Thymus (tissue), 11 donors: ENCODE results near the gene CLDN16. TPM values are rescaled to one million over a fixed set of nuclear protein-coding genes. Genes with fewer than 3 reads are reported as not detected.

ENCODE experiments used
- DNase-seq, 9 donors: peaks; one replicate each; pipeline ENCODE4 v3.0.0-alpha.2; 2013; ENCODE audit warnings: low spot score in 9 of 9, low read depth in 6 of 9, missing footprints in 1 of 9
- H3K27ac ChIP-seq, 2 donors: one replicate each; pipeline ENCODE4 v1.5.1; 2013; ENCODE audit warnings: control low read depth in 1 of 2, low read depth in 1 of 2, low read length in 1 of 2, mild to moderate bottlenecking in 1 of 2, moderate library complexity in 1 of 2
- H3K27me3 ChIP-seq, 2 donors: one replicate each; pipeline ENCODE4 v1.5.1; 2013; ENCODE audit warnings: low read length in 1 of 2; ENCODE audit not compliant: control insufficient read depth in 2 of 2, insufficient read depth in 1 of 2
- H3K36me3 ChIP-seq, 2 donors: one replicate each; pipeline ENCODE4 v1.5.1; 2013; ENCODE audit warnings: low read length in 1 of 2, mild to moderate bottlenecking in 1 of 2, moderate library complexity in 1 of 2; ENCODE audit not compliant: control insufficient read depth in 2 of 2, insufficient read depth in 2 of 2
- H3K4me1 ChIP-seq, 2 donors: one replicate each; pipeline ENCODE4 v1.5.1; 2013; ENCODE audit warnings: low read length in 2 of 2; ENCODE audit not compliant: control insufficient read depth in 2 of 2, insufficient read depth in 2 of 2
- H3K4me3 ChIP-seq, 2 donors: one replicate each; pipeline ENCODE4 v1.5.1; 2013; ENCODE audit warnings: low read length in 2 of 2, control low read depth in 1 of 2, mild to moderate bottlenecking in 1 of 2
- H3K9me3 ChIP-seq, 2 donors: one replicate each; pipeline ENCODE4 v1.5.1; 2013; ENCODE audit warnings: low read length in 1 of 2, mild to moderate bottlenecking in 1 of 2; ENCODE audit not compliant: control insufficient read depth in 2 of 2, insufficient read depth in 1 of 2
- WGBS: extraction: QIAGEN DNeasy Blood & Tissue Kit; methylation state at CpG from one replicate; pipeline ENCODE4 v1.1.7; 2013; 5-methylcytosine and 5-hydroxymethylcytosine counted together
- polyA plus RNA-seq: library from polyadenylated mRNA; stranded (reverse); fragments of 200-250 nt; gene quantifications from one replicate; pipeline ENCODE4 v1.2.3, GENCODE V29; 2013
- total RNA-seq: library from RNA; stranded (reverse); fragments of 120-200 nt; gene quantifications from one replicate; pipeline ENCODE4 v1.2.4, GENCODE V29; 2013
- donor health status: healthy.

CLDN16 gene
- total and polyA plus RNA-seq, 2 donors: 0.52 to 1.3 TPM

DNA sequence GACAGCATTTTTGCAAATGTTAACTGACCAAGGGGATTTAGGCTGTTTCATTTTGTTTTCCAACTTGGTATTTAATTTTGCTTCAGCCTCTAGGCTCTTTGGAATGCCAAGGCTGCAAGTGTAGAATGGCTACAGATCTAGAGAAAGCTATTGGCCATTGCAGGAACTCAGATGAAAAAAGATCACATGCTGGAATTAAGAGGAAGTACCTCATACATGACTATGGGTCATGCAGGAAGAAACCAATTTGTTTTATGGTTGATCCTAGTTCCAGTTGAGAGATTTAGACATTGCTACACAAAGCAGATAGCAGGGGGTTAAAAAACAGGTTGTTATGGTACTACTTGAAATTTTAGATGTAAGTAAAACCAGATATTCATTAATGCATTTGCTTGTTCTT, 12.7 kb upstream of the CLDN16 start:
- H3K27ac ChIP-seq: no peak overlapping the region
- no peaks in the 10 kb centered on the region for H3K36me3 ChIP-seq
- no peaks in the 10 kb centered on the region for H3K9me3 ChIP-seq
- DNase-seq: no peak
- no peaks in the 10 kb centered on the region for H3K4me1 ChIP-seq
- H3K4me3 ChIP-seq: no peak overlapping the region
- H3K27me3 ChIP-seq: no peaks in the 10 kb centered on the region

DNA sequence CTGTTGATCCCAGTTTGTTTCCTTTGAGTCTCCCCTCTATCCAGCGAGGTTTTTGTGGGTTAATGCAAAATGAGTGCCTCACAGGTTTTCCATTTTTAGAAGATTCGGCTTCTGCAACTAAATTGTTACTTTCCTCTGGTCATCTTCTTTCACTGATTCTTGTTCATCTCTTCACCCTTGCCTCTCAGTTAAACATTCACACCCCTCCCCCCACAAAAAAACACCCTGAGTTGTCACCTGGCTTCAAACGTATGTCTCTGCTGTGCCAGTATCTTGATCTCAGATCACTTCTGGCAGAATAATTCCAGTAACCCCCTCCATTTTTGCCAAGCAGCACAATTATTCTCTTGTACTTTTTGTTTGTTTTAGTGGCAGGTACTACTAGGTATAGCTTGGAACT, 12.3 kb upstream of the CLDN16 start:
- H3K9me3 ChIP-seq: no peaks in the 10 kb centered on the region
- no peak overlapping the region for H3K27ac ChIP-seq
- no peaks in the 10 kb centered on the region for H3K4me1 ChIP-seq
- peak in 1 of 9 donors; percentile 1 for DNase-seq
- no peaks in the 10 kb centered on the region for H3K36me3 ChIP-seq
- no peak overlapping the region for H3K4me3 ChIP-seq
- whole genome bisulfite sequencing: 83% methylated on average over 3 of the region's 3 CpGs
- no peaks in the 10 kb centered on the region for H3K27me3 ChIP-seq

DNA sequence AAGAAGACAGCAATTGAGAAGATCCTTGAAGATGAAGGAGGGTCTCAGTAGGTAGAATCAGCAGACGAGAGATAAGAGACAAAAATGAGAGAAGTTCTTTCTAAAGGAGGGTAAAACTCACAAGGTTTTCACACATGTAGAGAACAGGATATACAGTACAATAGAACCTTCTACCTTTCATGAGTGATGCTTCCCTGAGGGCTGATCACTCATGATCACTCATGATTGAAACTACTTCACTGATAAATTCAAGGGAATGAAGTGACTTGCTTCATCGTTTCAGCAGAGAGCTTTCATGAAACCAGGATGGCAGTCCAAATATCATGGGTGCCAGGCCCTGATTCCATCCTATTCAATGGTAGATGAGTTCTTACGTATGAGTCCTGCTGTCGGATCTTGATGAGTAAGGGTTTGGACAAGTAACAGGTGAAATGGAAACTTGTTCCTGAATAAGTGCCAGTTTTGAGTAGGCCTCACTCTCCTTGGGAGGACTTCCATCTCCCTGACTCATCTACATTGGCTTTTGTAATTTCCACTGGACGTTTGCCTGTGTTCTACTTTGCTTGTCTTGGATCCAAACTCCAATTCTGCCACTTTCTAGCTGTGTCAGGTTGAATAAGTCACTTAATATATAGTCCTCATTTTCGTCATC, 9.6 kb upstream of the CLDN16 start:
- H3K4me1 ChIP-seq: no peaks in the 10 kb centered on the region
- H3K36me3 ChIP-seq: no peaks in the 10 kb centered on the region
- H3K27ac ChIP-seq: no peak overlapping the region
- no peak overlapping the region for H3K4me3 ChIP-seq
- 92% methylated on average over 6 of the region's 6 CpGs for WGBS
- DNase-seq: no peak
- no peaks in the 10 kb centered on the region for H3K9me3 ChIP-seq
- H3K27me3 ChIP-seq: no peaks in the 10 kb centered on the region

DNA sequence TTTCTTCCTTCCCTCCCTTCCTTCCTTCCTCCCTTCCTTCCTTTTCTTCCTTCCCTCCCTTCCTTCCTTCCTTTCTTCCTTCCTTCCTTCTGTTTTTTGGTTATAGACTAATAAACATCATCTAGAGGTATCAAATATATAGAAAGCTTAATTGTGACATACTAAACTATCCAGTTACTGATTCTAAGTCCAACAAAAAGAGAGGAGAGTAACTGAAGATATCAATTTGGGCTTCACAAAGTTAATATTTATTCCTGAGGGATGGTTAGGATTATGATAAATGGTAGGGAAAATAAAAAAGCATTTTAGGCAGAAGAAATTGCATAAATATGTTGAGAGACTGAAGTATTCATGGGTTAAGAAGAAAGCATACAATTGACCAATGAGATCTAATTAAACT, 7.8 kb upstream of the CLDN16 start:
- H3K9me3 ChIP-seq: no peaks in the 10 kb centered on the region
- H3K4me1 ChIP-seq: no peaks in the 10 kb centered on the region
- H3K27me3 ChIP-seq: no peaks in the 10 kb centered on the region
- no peak overlapping the region for H3K4me3 ChIP-seq
- no peak for DNase-seq
- no peaks in the 10 kb centered on the region for H3K36me3 ChIP-seq
- no peak overlapping the region for H3K27ac ChIP-seq

DNA sequence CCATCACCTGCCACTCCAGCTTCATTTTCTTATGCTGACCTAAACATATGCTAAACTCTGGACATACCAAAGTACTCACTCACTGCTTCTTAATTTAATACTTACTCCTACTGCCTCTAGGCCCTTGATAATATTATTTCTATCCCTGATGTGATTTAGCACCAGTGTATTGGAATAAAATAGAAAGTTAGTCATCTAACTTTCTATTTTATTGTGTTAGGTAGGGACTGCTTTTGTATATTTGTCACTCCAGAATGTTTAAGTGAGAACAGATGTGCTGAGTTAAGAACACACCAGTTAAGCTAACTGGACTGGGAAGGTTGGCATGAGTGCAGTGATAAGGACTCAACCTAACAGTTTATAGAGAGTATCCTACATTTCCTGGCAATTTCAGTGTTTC, 6.5 kb upstream of the CLDN16 start:
- no peak for DNase-seq
- H3K9me3 ChIP-seq: no peaks in the 10 kb centered on the region
- no peaks in the 10 kb centered on the region for H3K4me1 ChIP-seq
- no peaks in the 10 kb centered on the region for H3K27me3 ChIP-seq
- no peak overlapping the region for H3K4me3 ChIP-seq
- H3K36me3 ChIP-seq: no peaks in the 10 kb centered on the region
- H3K27ac ChIP-seq: no peak overlapping the region

DNA sequence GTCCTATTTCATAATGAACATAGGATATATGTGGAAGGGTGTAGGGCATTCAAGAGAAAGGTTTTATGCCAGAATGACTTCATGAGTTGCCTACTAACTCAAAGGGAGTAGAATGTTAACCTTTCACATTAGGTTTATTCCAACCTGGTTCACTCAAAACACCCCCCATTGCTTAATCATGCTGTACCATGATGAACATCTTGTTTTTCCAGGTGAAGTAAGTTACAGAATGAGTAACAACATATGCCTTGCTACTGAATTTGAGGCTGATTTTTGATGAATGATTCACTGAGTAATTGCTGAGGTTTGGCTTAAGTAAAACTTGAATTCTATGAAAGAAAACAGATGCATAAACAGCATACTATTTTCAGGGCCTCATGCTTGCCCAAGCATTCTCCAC, 5.9 kb upstream of the CLDN16 start:
- H3K36me3 ChIP-seq: no peaks in the 10 kb centered on the region
- DNase-seq: no peak
- H3K9me3 ChIP-seq: no peaks in the 10 kb centered on the region
- no peak overlapping the region for H3K27ac ChIP-seq
- no peak overlapping the region for H3K4me3 ChIP-seq
- no peaks in the 10 kb centered on the region for H3K27me3 ChIP-seq
- H3K4me1 ChIP-seq: no peaks in the 10 kb centered on the region

DNA sequence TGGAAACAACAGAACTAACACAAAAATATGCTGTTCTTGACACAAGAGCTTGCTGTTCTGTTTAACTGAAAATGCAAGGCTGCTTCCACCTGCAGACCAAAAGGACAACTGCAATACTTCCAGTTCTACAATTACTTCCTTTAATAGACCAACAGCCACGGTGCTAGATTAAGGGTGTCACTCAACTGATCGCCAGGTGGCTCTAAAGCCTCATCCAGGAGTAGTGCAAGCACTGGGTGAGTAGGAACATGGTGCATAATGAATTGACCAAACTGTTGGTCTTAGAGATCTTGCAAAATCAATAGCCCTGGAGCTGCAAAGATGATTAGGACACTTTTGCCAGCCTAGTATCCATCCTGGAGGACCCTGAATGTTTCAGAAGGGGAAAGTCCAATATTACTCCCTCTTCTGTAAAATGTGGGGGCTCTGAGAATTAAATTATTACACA, 3.6 kb upstream of the CLDN16 start:
- WGBS: 8% methylated on average over 2 of the region's 2 CpGs
- DNase-seq: peak in 4 of 9 donors; percentile 0 to 36 (median 4)
- no peak overlapping the region for H3K4me3 ChIP-seq
- H3K36me3 ChIP-seq: no peaks in the 10 kb centered on the region
- no peaks in the 10 kb centered on the region for H3K9me3 ChIP-seq
- no peak overlapping the region for H3K27ac ChIP-seq
- H3K27me3 ChIP-seq: no peaks in the 10 kb centered on the region
- H3K4me1 ChIP-seq: no peaks in the 10 kb centered on the region

DNA sequence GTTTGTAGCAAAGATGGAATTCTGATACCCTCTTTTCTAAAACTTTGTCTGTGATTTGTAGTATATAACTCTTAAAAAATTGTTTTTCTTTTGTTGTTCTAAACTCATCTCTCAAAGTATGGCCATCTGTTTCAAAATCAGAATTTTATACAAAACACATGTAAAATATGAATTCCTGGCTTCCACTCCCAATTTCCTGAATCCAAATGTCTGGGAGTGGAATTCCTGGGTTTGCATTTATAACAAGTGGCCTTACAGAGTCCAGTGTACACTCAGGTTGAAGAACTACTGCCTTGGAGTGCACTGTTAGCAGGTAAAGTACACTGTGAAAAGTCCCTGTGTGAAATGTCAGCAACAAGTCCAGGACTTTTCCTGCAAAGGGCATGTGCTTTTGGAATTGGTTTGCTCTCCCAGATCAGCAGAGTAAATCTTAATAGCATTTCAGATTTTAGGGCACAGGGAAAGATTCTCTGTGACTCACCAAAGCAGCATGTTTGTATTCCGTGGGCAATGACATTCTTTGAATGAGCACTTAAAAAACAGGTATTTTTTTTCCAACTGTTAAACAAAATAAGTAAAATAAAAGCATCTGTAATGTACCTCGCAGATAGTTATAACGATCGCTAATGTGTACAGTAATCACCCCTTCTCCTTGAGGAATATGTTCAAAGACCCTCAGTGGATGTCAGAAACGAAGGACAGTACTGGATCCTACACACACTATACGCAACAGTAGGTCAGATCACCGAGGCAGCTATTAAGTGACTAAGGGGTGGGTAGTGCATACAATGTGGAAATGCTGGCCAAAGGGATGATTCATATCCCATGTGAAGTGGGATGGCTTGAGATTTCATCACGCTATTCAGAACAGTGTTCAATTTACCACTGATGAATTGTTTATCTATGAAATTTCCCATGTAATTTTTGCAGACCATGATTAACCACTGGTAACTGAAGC, 2.0 kb upstream of the CLDN16 start:
- no peaks in the 10 kb centered on the region for H3K27me3 ChIP-seq
- no peaks in the 10 kb centered on the region for H3K36me3 ChIP-seq
- no peak for DNase-seq
- H3K4me3 ChIP-seq: no peak overlapping the region
- no peak overlapping the region for H3K27ac ChIP-seq
- 85% methylated on average over 8 of the region's 8 CpGs for WGBS
- no peaks in the 10 kb centered on the region for H3K4me1 ChIP-seq
- H3K9me3 ChIP-seq: no peaks in the 10 kb centered on the region

DNA sequence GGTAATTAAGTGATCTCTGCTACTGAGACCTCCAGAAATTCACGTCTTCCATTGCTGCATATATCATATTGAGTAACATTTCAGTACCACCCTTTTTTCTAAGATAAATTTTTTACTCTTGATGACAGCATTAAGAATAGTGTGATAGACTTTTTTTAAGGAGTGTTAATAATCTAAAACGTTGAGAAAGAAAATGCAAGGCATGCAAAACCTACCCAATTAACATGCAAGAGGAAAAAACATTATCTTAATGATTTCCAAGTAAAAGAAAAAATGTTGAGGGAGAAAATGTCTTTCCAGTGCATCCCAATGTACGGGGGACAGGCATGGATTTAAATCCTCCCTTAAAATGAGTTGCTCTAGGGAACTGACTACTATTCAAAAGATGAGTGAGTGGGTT, 740 bp downstream of the CLDN16 start:
- H3K4me3 ChIP-seq: no peak overlapping the region
- 88% methylated on average over 3 of the region's 3 CpGs for WGBS
- H3K9me3 ChIP-seq: no peaks in the 10 kb centered on the region
- no peaks in the 10 kb centered on the region for H3K36me3 ChIP-seq
- H3K27ac ChIP-seq: no peak overlapping the region
- no peak for DNase-seq
- no peaks in the 10 kb centered on the region for H3K27me3 ChIP-seq
- no peaks in the 10 kb centered on the region for H3K4me1 ChIP-seq
